Loucy (cell line): ENCODE measurements around the gene PLCH1.

Experiments used
- EZH2phosphoT487 ChIP-seq: fragments of 200-600 bp; IDR thresholded peaks from 2 replicates; pipeline ENCODE4 v1.6.1; 2018; ENCODE audit warnings: antibody characterized with exemption, mild to moderate bottlenecking, moderate library complexity, borderline replicate concordance
- TF ChIP-seq, protein P1 (sequence below): fragments of 200-600 bp; sonication (generic); conservative IDR thresholded peaks from 2 replicates; pipeline ENCODE4 v1.5.1; 2014; ENCODE audit warnings: mild to moderate bottlenecking, antibody characterized with exemption, low read length

GRCh38 chr3:155494332-155494731, 250.5 kb downstream of the PLCH1 start:
- TF ChIP-seq, protein P1, sequence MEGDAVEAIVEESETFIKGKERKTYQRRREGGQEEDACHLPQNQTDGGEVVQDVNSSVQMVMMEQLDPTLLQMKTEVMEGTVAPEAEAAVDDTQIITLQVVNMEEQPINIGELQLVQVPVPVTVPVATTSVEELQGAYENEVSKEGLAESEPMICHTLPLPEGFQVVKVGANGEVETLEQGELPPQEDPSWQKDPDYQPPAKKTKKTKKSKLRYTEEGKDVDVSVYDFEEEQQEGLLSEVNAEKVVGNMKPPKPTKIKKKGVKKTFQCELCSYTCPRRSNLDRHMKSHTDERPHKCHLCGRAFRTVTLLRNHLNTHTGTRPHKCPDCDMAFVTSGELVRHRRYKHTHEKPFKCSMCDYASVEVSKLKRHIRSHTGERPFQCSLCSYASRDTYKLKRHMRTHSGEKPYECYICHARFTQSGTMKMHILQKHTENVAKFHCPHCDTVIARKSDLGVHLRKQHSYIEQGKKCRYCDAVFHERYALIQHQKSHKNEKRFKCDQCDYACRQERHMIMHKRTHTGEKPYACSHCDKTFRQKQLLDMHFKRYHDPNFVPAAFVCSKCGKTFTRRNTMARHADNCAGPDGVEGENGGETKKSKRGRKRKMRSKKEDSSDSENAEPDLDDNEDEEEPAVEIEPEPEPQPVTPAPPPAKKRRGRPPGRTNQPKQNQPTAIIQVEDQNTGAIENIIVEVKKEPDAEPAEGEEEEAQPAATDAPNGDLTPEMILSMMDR, result no peak
- TF ChIP-seq EZH2phosphoT487, result no peak
